HEK293 (cell line): ENCODE data around the gene CLIC3.

Experiments
- BCL6B ChIP-seq: fragments of 450-650 bp; formaldehyde crosslinking; IDR thresholded peaks from 2 replicates; pipeline ENCODE4 v1.5.1; 2017; ENCODE audit warnings: missing biosample characterization, missing genetic modification characterization
- CTCF ChIP-seq: fragments of 450-650 bp; formaldehyde crosslinking; IDR thresholded peaks from 2 replicates; pipeline ENCODE4 v1.5.1; 2016; ENCODE audit warnings: missing biosample characterization, missing genetic modification characterization
- GLI2 ChIP-seq: fragments of 450-650 bp; formaldehyde crosslinking; IDR thresholded peaks from 2 replicates; pipeline ENCODE4; 2017; ENCODE audit warnings: missing biosample characterization, missing genetic modification characterization, low read depth, borderline replicate concordance
- KLF9 ChIP-seq: fragments of 450-650 bp; formaldehyde crosslinking; IDR thresholded peaks from 2 replicates; pipeline ENCODE4 v1.5.1; 2016; ENCODE audit warnings: missing biosample characterization, missing genetic modification characterization, low read depth
- MZF1 ChIP-seq: fragments of 450-650 bp; formaldehyde crosslinking; IDR thresholded peaks from 2 replicates; pipeline ENCODE4 v1.5.1; 2017; ENCODE audit warnings: missing biosample characterization, missing genetic modification characterization, borderline replicate concordance
- PRDM2 ChIP-seq: fragments of 450-650 bp; formaldehyde crosslinking; IDR thresholded peaks from 2 replicates; pipeline ENCODE4 v1.5.1; 2016; ENCODE audit warnings: missing biosample characterization, missing genetic modification characterization, borderline replicate concordance
- RBAK ChIP-seq: fragments of 450-650 bp; formaldehyde crosslinking; IDR thresholded peaks from 2 replicates; pipeline ENCODE4 v1.5.1; 2016; ENCODE audit warnings: missing biosample characterization, missing genetic modification characterization
- ZBTB8A ChIP-seq: fragments of 450-650 bp; formaldehyde crosslinking; IDR thresholded peaks from 2 replicates; pipeline ENCODE4 v1.5.1; 2016; ENCODE audit warnings: missing biosample characterization, missing genetic modification characterization
- ZEB2 ChIP-seq: fragments of 450-650 bp; formaldehyde crosslinking; IDR thresholded peaks from 2 replicates; pipeline ENCODE4 v1.5.1; 2016; ENCODE audit warnings: missing biosample characterization, missing genetic modification characterization
- ZFP69B ChIP-seq: fragments of 450-650 bp; formaldehyde crosslinking; IDR thresholded peaks from 2 replicates; pipeline ENCODE4 v1.5.1; 2016; ENCODE audit warnings: missing biosample characterization, missing genetic modification characterization
- ZIC2 ChIP-seq: fragments of 450-650 bp; formaldehyde crosslinking; IDR thresholded peaks from 2 replicates; pipeline ENCODE4 v1.5.1; 2016; ENCODE audit warnings: missing biosample characterization, missing genetic modification characterization
- ZNF121 ChIP-seq: fragments of 450-650 bp; formaldehyde crosslinking; IDR thresholded peaks from 2 replicates; pipeline ENCODE4 v1.5.1; 2016; ENCODE audit warnings: missing biosample characterization, missing genetic modification characterization
- ZNF146 ChIP-seq: fragments of 450-650 bp; formaldehyde crosslinking; IDR thresholded peaks from 2 replicates; pipeline ENCODE4 v1.5.1; 2016; ENCODE audit warnings: missing biosample characterization, missing genetic modification characterization
- ZNF221 ChIP-seq: fragments of 450-650 bp; formaldehyde crosslinking; IDR thresholded peaks from 2 replicates; pipeline ENCODE4 v1.5.1; 2017; ENCODE audit warnings: missing biosample characterization, missing genetic modification characterization, borderline replicate concordance
- ZNF239 ChIP-seq: fragments of 450-650 bp; formaldehyde crosslinking; IDR thresholded peaks from 2 replicates; pipeline ENCODE4 v1.5.1; 2016; ENCODE audit warnings: missing biosample characterization, missing genetic modification characterization
- ZNF266 ChIP-seq: fragments of 450-650 bp; formaldehyde crosslinking; IDR thresholded peaks from 2 replicates; pipeline ENCODE4 v1.5.1; 2016; ENCODE audit warnings: missing biosample characterization, missing genetic modification characterization, low read depth
- ZNF292 ChIP-seq: fragments of 450-650 bp; formaldehyde crosslinking; IDR thresholded peaks from 2 replicates; pipeline ENCODE4 v1.5.1; 2016; ENCODE audit warnings: low read depth, missing biosample characterization, missing genetic modification characterization, borderline replicate concordance
- ZNF354C ChIP-seq: fragments of 450-650 bp; formaldehyde crosslinking; IDR thresholded peaks from 2 replicates; pipeline ENCODE4 v1.5.1; 2016; ENCODE audit warnings: missing biosample characterization, missing genetic modification characterization, low read depth, borderline replicate concordance
- ZNF366 ChIP-seq: fragments of 450-650 bp; formaldehyde crosslinking; conservative IDR thresholded peaks from 2 replicates; pipeline ENCODE4 v1.5.1; 2016; ENCODE audit warnings: missing biosample characterization, missing genetic modification characterization
- ZNF37A ChIP-seq: fragments of 450-650 bp; IDR thresholded peaks from 2 replicates; pipeline ENCODE4 v1.5.1; 2018; ENCODE audit warnings: missing biosample characterization, missing genetic modification characterization
- ZNF404 ChIP-seq: fragments of 450-650 bp; formaldehyde crosslinking; IDR thresholded peaks from 2 replicates; pipeline ENCODE4 v1.5.1; 2017; ENCODE audit warnings: missing biosample characterization, missing genetic modification characterization
- ZNF561 ChIP-seq: fragments of 450-650 bp; IDR thresholded peaks from 2 replicates; pipeline ENCODE4 v1.5.1; 2018; ENCODE audit warnings: missing biosample characterization, missing genetic modification characterization, borderline replicate concordance
- ZNF571 ChIP-seq: fragments of 450-650 bp; formaldehyde crosslinking; IDR thresholded peaks from 2 replicates; pipeline ENCODE4 v1.5.0; 2017; ENCODE audit warnings: missing biosample characterization, missing genetic modification characterization
- TF ChIP-seq, protein P1 (sequence below): fragments of 450-650 bp; formaldehyde crosslinking; IDR thresholded peaks from 2 replicates; pipeline ENCODE4 v1.5.1; 2016; ENCODE audit warnings: missing biosample characterization, missing genetic modification characterization
- TF ChIP-seq, protein P2 (sequence below): fragments of 450-650 bp; formaldehyde crosslinking; IDR thresholded peaks from 2 replicates; pipeline ENCODE4 v1.5.1; 2016; ENCODE audit warnings: missing biosample characterization, missing genetic modification characterization
- TF ChIP-seq, protein P3 (sequence below): fragments of 450-650 bp; formaldehyde crosslinking; IDR thresholded peaks from 2 replicates; pipeline ENCODE4 v1.5.1; 2017; ENCODE audit warnings: missing biosample characterization, missing genetic modification characterization

The CLIC3 gene

GRCh38 chr9:137021979-137022661 lies 25.8 kb upstream of the CLIC3 start (continued):
- TF ChIP-seq CTCF (tag by site-specific recombination) = no peak
- TF ChIP-seq ZBTB8A = peak; percentile 50
- no peak for TF ChIP-seq ZIC2
- no peak for TF ChIP-seq ZNF239 (tag by site-specific recombination)
- no peak for TF ChIP-seq ZNF266
- no peak for TF ChIP-seq ZNF121 (tag by site-specific recombination)
- TF ChIP-seq ZNF221 (tag by site-specific recombination) = no peak
- peak; percentile 84 for TF ChIP-seq ZFP69B (tag by site-specific recombination)
- no peak for TF ChIP-seq ZNF366
- TF ChIP-seq GLI2 = no peak
- TF ChIP-seq MZF1 = no peak
- TF ChIP-seq, protein P1, sequence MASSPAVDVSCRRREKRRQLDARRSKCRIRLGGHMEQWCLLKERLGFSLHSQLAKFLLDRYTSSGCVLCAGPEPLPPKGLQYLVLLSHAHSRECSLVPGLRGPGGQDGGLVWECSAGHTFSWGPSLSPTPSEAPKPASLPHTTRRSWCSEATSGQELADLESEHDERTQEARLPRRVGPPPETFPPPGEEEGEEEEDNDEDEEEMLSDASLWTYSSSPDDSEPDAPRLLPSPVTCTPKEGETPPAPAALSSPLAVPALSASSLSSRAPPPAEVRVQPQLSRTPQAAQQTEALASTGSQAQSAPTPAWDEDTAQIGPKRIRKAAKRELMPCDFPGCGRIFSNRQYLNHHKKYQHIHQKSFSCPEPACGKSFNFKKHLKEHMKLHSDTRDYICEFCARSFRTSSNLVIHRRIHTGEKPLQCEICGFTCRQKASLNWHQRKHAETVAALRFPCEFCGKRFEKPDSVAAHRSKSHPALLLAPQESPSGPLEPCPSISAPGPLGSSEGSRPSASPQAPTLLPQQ (tag by site-specific recombination) = peak; percentile 52; the same call in 1 of the 2 replicates
- no peak for TF ChIP-seq RBAK
- TF ChIP-seq, protein P2, sequence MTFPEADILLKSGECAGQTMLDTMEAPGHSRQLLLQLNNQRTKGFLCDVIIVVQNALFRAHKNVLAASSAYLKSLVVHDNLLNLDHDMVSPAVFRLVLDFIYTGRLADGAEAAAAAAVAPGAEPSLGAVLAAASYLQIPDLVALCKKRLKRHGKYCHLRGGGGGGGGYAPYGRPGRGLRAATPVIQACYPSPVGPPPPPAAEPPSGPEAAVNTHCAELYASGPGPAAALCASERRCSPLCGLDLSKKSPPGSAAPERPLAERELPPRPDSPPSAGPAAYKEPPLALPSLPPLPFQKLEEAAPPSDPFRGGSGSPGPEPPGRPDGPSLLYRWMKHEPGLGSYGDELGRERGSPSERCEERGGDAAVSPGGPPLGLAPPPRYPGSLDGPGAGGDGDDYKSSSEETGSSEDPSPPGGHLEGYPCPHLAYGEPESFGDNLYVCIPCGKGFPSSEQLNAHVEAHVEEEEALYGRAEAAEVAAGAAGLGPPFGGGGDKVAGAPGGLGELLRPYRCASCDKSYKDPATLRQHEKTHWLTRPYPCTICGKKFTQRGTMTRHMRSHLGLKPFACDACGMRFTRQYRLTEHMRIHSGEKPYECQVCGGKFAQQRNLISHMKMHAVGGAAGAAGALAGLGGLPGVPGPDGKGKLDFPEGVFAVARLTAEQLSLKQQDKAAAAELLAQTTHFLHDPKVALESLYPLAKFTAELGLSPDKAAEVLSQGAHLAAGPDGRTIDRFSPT (tag by site-specific recombination) = peak; percentile 13; the same call in 1 of the 2 replicates
- no peak for TF ChIP-seq ZNF561 (tag by site-specific recombination)
- TF ChIP-seq, protein P3, sequence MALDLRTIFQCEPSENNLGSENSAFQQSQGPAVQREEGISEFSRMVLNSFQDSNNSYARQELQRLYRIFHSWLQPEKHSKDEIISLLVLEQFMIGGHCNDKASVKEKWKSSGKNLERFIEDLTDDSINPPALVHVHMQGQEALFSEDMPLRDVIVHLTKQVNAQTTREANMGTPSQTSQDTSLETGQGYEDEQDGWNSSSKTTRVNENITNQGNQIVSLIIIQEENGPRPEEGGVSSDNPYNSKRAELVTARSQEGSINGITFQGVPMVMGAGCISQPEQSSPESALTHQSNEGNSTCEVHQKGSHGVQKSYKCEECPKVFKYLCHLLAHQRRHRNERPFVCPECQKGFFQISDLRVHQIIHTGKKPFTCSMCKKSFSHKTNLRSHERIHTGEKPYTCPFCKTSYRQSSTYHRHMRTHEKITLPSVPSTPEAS (tag by site-specific recombination) = no peak
- no peak for TF ChIP-seq ZNF292 (tag by site-specific recombination)
- no peak for TF ChIP-seq ZNF146 (tag by site-specific recombination)
- TF ChIP-seq PRDM2 = 0 out of 2 replicates have a peak, but pooled peaks have one; percentile 85
- TF ChIP-seq ZNF571 (tag by site-specific recombination) = no peak
- TF ChIP-seq ZNF354C = no peak
- TF ChIP-seq BCL6B (tag by site-specific recombination) = no peak
- no peak for TF ChIP-seq ZNF404 (tag by site-specific recombination)
- no peak for TF ChIP-seq ZNF37A
- TF ChIP-seq KLF9 (tag by site-specific recombination) = peak; percentile 99
- no peak for TF ChIP-seq ZEB2 (tag by site-specific recombination)
